ENCODE data around the gene PARP2.

GRCh38 chr14:20314026-20314425, 29.4 kb upstream of the PARP2 start:
- no peak for TF ChIP-seq YY1 (IDR thresholded peaks at IDR 0.05; ENCODE audit: insufficient read depth, insufficient read length)
- no peak for TF ChIP-seq ZNF274 (IDR thresholded peaks at IDR 0.05; ENCODE audit: low read depth, low read length)
- TF ChIP-seq SUZ12 (IDR thresholded peaks at IDR 0.05; ENCODE audit: extremely low read depth, insufficient read depth, insufficient read length), result no peak

All from NT2/D1 (cell line).